GM23338 (cell line): ENCODE measurements around the gene MARCHF3. TPM values are rescaled to one million over a fixed set of nuclear protein-coding genes. Genes with fewer than 3 reads are reported as not detected.

ENCODE experiments used
- ATAC-seq: fragments of 200-7000 bp; cut with Tn5 transposase; 3 replicates; pipeline ENCODE4 v1.9.1; 2020
- DNase-seq: peaks from one replicate; pipeline ENCODE4 v3.0.0-alpha.2; 2015; ENCODE audit warnings: low spot score
- H2AFZ ChIP-seq: fragments of 200-600 bp; sonication (generic); 2 replicates; pipeline ENCODE4 v1.8.0; 2016; ENCODE audit warnings: antibody characterized with exemption, mild to moderate bottlenecking, moderate library complexity
- H3F3A ChIP-seq: fragments of 200-600 bp; sonication (generic); replicated peaks from 2 replicates; pipeline ENCODE4 v1.8.0; 2017; ENCODE audit warnings: antibody characterized with exemption, mixed run types, low read depth
- H3K27ac ChIP-seq: fragments of 200-600 bp; sonication (generic); 2 replicates; pipeline ENCODE4 v1.6.1; 2016; ENCODE audit warnings: low read depth
- H3K27me3 ChIP-seq: fragments of 200-600 bp; sonication (generic); 2 replicates; pipeline ENCODE4 v1.8.0; 2016; ENCODE audit warnings: mild to moderate bottlenecking, mixed run types, moderate library complexity; ENCODE audit not compliant: insufficient read depth
- H3K36me3 ChIP-seq: fragments of 200-600 bp; sonication (generic); 2 replicates; pipeline ENCODE4 v1.8.0; 2016; ENCODE audit warnings: mild to moderate bottlenecking; ENCODE audit not compliant: insufficient read depth
- H3K4me1 ChIP-seq: fragments of 200-600 bp; sonication (generic); 2 replicates; pipeline ENCODE4 v1.8.0; 2016; ENCODE audit warnings: mild to moderate bottlenecking, moderate library complexity; ENCODE audit not compliant: insufficient read depth
- H3K4me2 ChIP-seq: fragments of 200-600 bp; sonication (generic); 2 replicates; pipeline ENCODE4 v1.7.1; 2017; ENCODE audit warnings: mixed run types
- H3K4me3 ChIP-seq: fragments of 200-600 bp; sonication (generic); 2 replicates; pipeline ENCODE4 v1.6.1; 2016; ENCODE audit warnings: mixed run types
- H3K79me2 ChIP-seq: fragments of 200-600 bp; sonication (generic); replicated peaks from 2 replicates; pipeline ENCODE4 v1.8.0; 2017; ENCODE audit warnings: mild to moderate bottlenecking; ENCODE audit not compliant: insufficient read depth
- H3K9me2 ChIP-seq: fragments of 200-600 bp; sonication (generic); 2 replicates; pipeline ENCODE4 v1.8.0; 2017; ENCODE audit not compliant: insufficient read depth
- H4K20me1 ChIP-seq: fragments of 200-600 bp; sonication (generic); replicated peaks from 2 replicates; pipeline ENCODE4 v1.8.0; 2017; ENCODE audit warnings: mild to moderate bottlenecking; ENCODE audit not compliant: insufficient read depth
- H3K27ac Mint-ChIP-seq: 2 replicates; pipeline ENCODE4 v1.8.0; 2020; ENCODE audit warnings: inconsistent platforms, mild to moderate bottlenecking, moderate library complexity, mixed read lengths
- H3K27me3 Mint-ChIP-seq: 3 replicates; pipeline ENCODE4 v1.8.0; 2022; ENCODE audit warnings: low read depth, mild to moderate bottlenecking, moderate library complexity, mixed read lengths, inconsistent platforms; ENCODE audit not compliant: insufficient read depth, poor library complexity
- H3K36me3 Mint-ChIP-seq: 3 replicates; pipeline ENCODE4 v1.8.0; 2021; ENCODE audit warnings: low read depth, mild to moderate bottlenecking, inconsistent platforms, moderate library complexity, mixed read lengths
- H3K4me1 Mint-ChIP-seq: 3 replicates; pipeline ENCODE4 v1.8.0; 2020; ENCODE audit warnings: mild to moderate bottlenecking, inconsistent platforms, mixed read lengths
- H3K4me3 Mint-ChIP-seq: 3 replicates; pipeline ENCODE4 v1.8.0; 2021; ENCODE audit warnings: moderate library complexity, mild to moderate bottlenecking, inconsistent platforms, mixed read lengths
- H3K9me3 Mint-ChIP-seq: 3 replicates; pipeline ENCODE4 v1.8.0; 2020; ENCODE audit warnings: moderate library complexity, mild to moderate bottlenecking, inconsistent platforms, mixed read lengths
- CREB1 ChIP-seq: fragments of 250-450 bp; sonication (Bioruptor Pico); IDR thresholded peaks from 2 replicates; pipeline ENCODE4 v1.5.0; 2020; ENCODE audit warnings: low read depth, mild to moderate bottlenecking, moderate library complexity
- EZH2 ChIP-seq: fragments of 200-600 bp; sonication (generic); IDR thresholded peaks from one replicate; pipeline ENCODE4 v1.8.0; 2017; ENCODE audit warnings: antibody characterized with exemption, mild to moderate bottlenecking, low read depth; ENCODE audit not compliant: unreplicated experiment
- EZH2phosphoT487 ChIP-seq: fragments of 200-600 bp; sonication (generic); IDR thresholded peaks from one replicate; pipeline ENCODE4 v1.8.1; 2018; ENCODE audit warnings: antibody characterized with exemption; ENCODE audit not compliant: unreplicated experiment
- JUNB ChIP-seq: IDR thresholded peaks from one replicate; pipeline ENCODE4 v1.6.1; 2016; ENCODE audit warnings: antibody characterized with exemption; ENCODE audit not compliant: unreplicated experiment
- NANOG ChIP-seq: IDR thresholded peaks from 2 replicates; pipeline ENCODE4 v1.6.1; 2016; ENCODE audit warnings: antibody characterized with exemption, borderline replicate concordance
- POLR2AphosphoS5 ChIP-seq: IDR thresholded peaks from 2 replicates; pipeline ENCODE4 v1.6.1; 2016; ENCODE audit warnings: antibody characterized with exemption, low read depth
- STAT1 ChIP-seq: IDR thresholded peaks from one replicate; pipeline ENCODE4 v1.6.1; 2016; ENCODE audit warnings: antibody characterized with exemption; ENCODE audit not compliant: unreplicated experiment
- ZNF114 ChIP-seq: fragments of 250-450 bp; sonication (Bioruptor Pico); IDR thresholded peaks from 2 replicates; pipeline ENCODE4 v1.5.0; 2020; ENCODE audit warnings: mild to moderate bottlenecking, moderate library complexity
- ZNF331 ChIP-seq: fragments of 250-450 bp; sonication (Bioruptor Pico); IDR thresholded peaks from 2 replicates; pipeline ENCODE4 v1.5.0; 2020; ENCODE audit warnings: low read depth, mild to moderate bottlenecking, moderate library complexity
- polyA plus RNA-seq: library from polyadenylated mRNA; unstranded; fragments of >200 nt; fragmentation: Nextera tagmentation; extraction: Ambion mirVana; gene quantifications from 2 replicates; pipeline ENCODE4 v1.2.1, GENCODE V29; 2016
- total RNA-seq: library from RNA; depleted of rRNA; stranded (reverse); fragments of >200 nt; shearing (Covaris generic); gene quantifications from 2 replicates; pipeline ENCODE4 v1.2.3, GENCODE V29; 2014
- TF ChIP-seq, protein P1 (sequence below): IDR thresholded peaks from one replicate; pipeline ENCODE4 v1.6.1; 2018; ENCODE audit warnings: antibody characterized with exemption; ENCODE audit not compliant: unreplicated experiment
- TF ChIP-seq, protein P2 (sequence below): IDR thresholded peaks from 2 replicates; pipeline ENCODE4 v1.6.1; 2016; ENCODE audit warnings: antibody characterized with exemption
- TF ChIP-seq, protein P3 (sequence below): fragments of 250-450 bp; sonication (Bioruptor Pico); IDR thresholded peaks from 2 replicates; pipeline ENCODE4 v1.5.0; 2020; ENCODE audit warnings: mild to moderate bottlenecking, moderate library complexity
- TF ChIP-seq, protein P4 (sequence below), 2 experiments: fragments of 200-600 bp in 1 of 2; sonication (generic) in 1 of 2; conservative IDR thresholded peaks; 2 replicates each; pipeline versions ENCODE4 v1.5.1 to v1.6.1; 2016 to 2017; ENCODE audit warnings: antibody characterized with exemption in 2 of 2, low read depth in 2 of 2, mild to moderate bottlenecking in 2 of 2, moderate library complexity in 1 of 2

The MARCHF3 gene
- total and polyA plus RNA-seq, 2 experiments from 2014 or later = 7.0 to 12.7 TPM

DNA sequence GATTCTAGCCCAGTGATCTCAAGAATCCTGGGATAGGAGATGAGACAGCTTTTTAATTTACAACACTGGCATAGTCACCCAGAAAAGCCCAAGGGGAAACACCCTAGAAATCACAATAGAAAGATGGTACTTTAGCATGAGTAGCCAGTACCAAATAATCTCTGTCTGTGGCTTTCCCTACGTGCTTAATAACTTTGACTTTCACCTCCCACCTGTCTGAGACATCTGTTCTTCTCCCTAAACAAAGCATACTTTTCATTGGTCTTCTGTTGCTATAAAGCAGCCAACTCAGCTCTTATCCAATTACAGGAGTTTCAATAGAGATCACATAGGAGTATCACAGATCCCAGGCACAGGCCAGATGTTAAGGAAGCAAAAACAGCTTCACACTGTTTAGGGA lies 10.4 kb downstream of the MARCHF3 start:
- Histone ChIP-seq H4K20me1 (no peaks in the 10 kb centered on the region), H2AFZ (no peak overlapping the region), H3K27ac (no peak overlapping the region), H3K27me3 (no peaks in the 10 kb centered on the region), H3K4me2 (no peak overlapping the region), H3K36me3 (no peaks in the 10 kb centered on the region), H3F3A (no peaks in the 10 kb centered on the region), H3K4me3 (no peak overlapping the region), H3K9me2 (peaks cover 7% of the 10 kb centered on the region; the same call in 1 of the 2 replicates), H3K4me1 (no peaks in the 10 kb centered on the region; the same call in 1 of the 2 replicates), H3K79me2 (peaks cover 18% of the 10 kb centered on the region)
- H3K27ac Mint-ChIP-seq = no peak overlapping the region
- ATAC-seq (no peak), DNase-seq (no peak)
- H3K36me3 Mint-ChIP-seq = no peaks in the 10 kb centered on the region
- 0 out of 3 replicates have a peak, but pooled peaks cover 2% of the 10 kb centered on the region for H3K9me3 Mint-ChIP-seq
- H3K4me3 Mint-ChIP-seq = no peak overlapping the region
- peaks cover 12% of the 10 kb centered on the region for H3K4me1 Mint-ChIP-seq
- TF ChIP-seq ZNF331 (no peak), STAT1 (no peak), POLR2AphosphoS5 (no peak), CREB1 (CRISPR knock-in tag) (no peak), NANOG (no peak), JUNB (no peak), EZH2phosphoT487 (no peak), ZNF114 (CRISPR knock-in tag) (no peak), EZH2 (no peak)
- TF ChIP-seq, protein P1, sequence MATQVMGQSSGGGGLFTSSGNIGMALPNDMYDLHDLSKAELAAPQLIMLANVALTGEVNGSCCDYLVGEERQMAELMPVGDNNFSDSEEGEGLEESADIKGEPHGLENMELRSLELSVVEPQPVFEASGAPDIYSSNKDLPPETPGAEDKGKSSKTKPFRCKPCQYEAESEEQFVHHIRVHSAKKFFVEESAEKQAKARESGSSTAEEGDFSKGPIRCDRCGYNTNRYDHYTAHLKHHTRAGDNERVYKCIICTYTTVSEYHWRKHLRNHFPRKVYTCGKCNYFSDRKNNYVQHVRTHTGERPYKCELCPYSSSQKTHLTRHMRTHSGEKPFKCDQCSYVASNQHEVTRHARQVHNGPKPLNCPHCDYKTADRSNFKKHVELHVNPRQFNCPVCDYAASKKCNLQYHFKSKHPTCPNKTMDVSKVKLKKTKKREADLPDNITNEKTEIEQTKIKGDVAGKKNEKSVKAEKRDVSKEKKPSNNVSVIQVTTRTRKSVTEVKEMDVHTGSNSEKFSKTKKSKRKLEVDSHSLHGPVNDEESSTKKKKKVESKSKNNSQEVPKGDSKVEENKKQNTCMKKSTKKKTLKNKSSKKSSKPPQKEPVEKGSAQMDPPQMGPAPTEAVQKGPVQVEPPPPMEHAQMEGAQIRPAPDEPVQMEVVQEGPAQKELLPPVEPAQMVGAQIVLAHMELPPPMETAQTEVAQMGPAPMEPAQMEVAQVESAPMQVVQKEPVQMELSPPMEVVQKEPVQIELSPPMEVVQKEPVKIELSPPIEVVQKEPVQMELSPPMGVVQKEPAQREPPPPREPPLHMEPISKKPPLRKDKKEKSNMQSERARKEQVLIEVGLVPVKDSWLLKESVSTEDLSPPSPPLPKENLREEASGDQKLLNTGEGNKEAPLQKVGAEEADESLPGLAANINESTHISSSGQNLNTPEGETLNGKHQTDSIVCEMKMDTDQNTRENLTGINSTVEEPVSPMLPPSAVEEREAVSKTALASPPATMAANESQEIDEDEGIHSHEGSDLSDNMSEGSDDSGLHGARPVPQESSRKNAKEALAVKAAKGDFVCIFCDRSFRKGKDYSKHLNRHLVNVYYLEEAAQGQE = no peak
- TF ChIP-seq, protein P2, sequence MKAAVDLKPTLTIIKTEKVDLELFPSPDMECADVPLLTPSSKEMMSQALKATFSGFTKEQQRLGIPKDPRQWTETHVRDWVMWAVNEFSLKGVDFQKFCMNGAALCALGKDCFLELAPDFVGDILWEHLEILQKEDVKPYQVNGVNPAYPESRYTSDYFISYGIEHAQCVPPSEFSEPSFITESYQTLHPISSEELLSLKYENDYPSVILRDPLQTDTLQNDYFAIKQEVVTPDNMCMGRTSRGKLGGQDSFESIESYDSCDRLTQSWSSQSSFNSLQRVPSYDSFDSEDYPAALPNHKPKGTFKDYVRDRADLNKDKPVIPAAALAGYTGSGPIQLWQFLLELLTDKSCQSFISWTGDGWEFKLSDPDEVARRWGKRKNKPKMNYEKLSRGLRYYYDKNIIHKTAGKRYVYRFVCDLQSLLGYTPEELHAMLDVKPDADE = no peak
- TF ChIP-seq, protein P3, sequence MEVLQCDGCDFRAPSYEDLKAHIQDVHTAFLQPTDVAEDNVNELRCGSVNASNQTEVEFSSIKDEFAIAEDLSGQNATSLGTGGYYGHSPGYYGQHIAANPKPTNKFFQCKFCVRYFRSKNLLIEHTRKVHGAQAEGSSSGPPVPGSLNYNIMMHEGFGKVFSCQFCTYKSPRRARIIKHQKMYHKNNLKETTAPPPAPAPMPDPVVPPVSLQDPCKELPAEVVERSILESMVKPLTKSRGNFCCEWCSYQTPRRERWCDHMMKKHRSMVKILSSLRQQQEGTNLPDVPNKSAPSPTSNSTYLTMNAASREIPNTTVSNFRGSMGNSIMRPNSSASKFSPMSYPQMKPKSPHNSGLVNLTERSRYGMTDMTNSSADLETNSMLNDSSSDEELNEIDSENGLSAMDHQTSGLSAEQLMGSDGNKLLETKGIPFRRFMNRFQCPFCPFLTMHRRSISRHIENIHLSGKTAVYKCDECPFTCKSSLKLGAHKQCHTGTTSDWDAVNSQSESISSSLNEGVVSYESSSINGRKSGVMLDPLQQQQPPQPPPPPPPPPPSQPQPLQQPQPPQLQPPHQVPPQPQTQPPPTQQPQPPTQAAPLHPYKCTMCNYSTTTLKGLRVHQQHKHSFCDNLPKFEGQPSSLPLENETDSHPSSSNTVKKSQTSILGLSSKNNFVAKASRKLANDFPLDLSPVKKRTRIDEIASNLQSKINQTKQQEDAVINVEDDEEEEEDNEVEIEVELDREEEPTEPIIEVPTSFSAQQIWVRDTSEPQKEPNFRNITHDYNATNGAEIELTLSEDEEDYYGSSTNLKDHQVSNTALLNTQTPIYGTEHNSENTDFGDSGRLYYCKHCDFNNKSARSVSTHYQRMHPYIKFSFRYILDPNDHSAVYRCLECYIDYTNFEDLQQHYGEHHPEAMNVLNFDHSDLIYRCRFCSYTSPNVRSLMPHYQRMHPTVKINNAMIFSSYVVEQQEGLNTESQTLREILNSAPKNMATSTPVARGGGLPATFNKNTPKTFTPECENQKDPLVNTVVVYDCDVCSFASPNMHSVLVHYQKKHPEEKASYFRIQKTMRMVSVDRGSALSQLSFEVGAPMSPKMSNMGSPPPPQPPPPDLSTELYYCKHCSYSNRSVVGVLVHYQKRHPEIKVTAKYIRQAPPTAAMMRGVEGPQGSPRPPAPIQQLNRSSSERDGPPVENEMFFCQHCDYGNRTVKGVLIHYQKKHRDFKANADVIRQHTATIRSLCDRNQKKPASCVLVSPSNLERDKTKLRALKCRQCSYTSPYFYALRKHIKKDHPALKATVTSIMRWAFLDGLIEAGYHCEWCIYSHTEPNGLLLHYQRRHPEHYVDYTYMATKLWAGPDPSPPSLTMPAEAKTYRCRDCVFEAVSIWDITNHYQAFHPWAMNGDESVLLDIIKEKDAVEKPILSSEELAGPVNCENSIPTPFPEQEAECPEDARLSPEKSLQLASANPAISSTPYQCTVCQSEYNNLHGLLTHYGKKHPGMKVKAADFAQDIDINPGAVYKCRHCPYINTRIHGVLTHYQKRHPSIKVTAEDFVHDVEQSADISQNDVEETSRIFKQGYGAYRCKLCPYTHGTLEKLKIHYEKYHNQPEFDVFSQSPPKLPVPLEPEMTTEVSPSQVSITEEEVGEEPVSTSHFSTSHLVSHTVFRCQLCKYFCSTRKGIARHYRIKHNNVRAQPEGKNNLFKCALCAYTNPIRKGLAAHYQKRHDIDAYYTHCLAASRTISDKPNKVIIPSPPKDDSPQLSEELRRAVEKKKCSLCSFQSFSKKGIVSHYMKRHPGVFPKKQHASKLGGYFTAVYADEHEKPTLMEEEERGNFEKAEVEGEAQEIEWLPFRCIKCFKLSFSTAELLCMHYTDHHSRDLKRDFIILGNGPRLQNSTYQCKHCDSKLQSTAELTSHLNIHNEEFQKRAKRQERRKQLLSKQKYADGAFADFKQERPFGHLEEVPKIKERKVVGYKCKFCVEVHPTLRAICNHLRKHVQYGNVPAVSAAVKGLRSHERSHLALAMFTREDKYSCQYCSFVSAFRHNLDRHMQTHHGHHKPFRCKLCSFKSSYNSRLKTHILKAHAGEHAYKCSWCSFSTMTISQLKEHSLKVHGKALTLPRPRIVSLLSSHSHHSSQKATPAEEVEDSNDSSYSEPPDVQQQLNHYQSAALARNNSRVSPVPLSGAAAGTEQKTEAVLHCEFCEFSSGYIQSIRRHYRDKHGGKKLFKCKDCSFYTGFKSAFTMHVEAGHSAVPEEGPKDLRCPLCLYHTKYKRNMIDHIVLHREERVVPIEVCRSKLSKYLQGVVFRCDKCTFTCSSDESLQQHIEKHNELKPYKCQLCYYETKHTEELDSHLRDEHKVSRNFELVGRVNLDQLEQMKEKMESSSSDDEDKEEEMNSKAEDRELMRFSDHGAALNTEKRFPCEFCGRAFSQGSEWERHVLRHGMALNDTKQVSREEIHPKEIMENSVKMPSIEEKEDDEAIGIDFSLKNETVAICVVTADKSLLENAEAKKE (CRISPR knock-in tag) = no peak
- TF ChIP-seq, protein P4, sequence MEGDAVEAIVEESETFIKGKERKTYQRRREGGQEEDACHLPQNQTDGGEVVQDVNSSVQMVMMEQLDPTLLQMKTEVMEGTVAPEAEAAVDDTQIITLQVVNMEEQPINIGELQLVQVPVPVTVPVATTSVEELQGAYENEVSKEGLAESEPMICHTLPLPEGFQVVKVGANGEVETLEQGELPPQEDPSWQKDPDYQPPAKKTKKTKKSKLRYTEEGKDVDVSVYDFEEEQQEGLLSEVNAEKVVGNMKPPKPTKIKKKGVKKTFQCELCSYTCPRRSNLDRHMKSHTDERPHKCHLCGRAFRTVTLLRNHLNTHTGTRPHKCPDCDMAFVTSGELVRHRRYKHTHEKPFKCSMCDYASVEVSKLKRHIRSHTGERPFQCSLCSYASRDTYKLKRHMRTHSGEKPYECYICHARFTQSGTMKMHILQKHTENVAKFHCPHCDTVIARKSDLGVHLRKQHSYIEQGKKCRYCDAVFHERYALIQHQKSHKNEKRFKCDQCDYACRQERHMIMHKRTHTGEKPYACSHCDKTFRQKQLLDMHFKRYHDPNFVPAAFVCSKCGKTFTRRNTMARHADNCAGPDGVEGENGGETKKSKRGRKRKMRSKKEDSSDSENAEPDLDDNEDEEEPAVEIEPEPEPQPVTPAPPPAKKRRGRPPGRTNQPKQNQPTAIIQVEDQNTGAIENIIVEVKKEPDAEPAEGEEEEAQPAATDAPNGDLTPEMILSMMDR (conservative IDR thresholded peaks at IDR 0.05; ENCODE audit: low read depth in 2 of 2) = no peak
- no peaks in the 10 kb centered on the region for H3K27me3 Mint-ChIP-seq
